Astrocyte (in vitro differentiated cells and primary cell): ENCODE results near the gene COBL. TPM values are rescaled to one million over a fixed set of nuclear protein-coding genes. Genes with fewer than 3 reads are reported as not detected.

Experiments
- DNase-seq: peaks from one replicate; pipeline ENCODE4 v3.0.0-alpha.2; 2010; ENCODE audit warnings: low read depth
- FAIRE-seq: peaks from 2 replicates; lab custom pipeline; 2011; peaks lifted over from hg19 to GRCh38; lab: Jason Lieb, UNC
- H2AFZ ChIP-seq: 2 replicates; pipeline ENCODE4 v1.6.0; 2012; ENCODE audit warnings: low read depth, low read length, inconsistent platforms
- H3K27ac ChIP-seq: 2 replicates; pipeline ENCODE4 v1.5.1; 2011; ENCODE audit warnings: low read depth, low read length, inconsistent platforms
- H3K27me3 ChIP-seq: 2 replicates; pipeline ENCODE4 v1.6.0; 2011; ENCODE audit warnings: low read length, inconsistent platforms; ENCODE audit not compliant: insufficient read depth
- H3K36me3 ChIP-seq: 2 replicates; pipeline ENCODE4 v1.5.1; 2011; ENCODE audit warnings: low read length, inconsistent platforms; ENCODE audit not compliant: insufficient read depth
- H3K4me1 ChIP-seq: 2 replicates; pipeline ENCODE4 v1.5.1; 2011; ENCODE audit warnings: low read length, inconsistent platforms; ENCODE audit not compliant: insufficient read depth
- H3K4me2 ChIP-seq: 2 replicates; pipeline ENCODE4 v1.6.0; 2012; ENCODE audit warnings: low read length, inconsistent platforms
- H3K4me3 ChIP-seq: 2 replicates; pipeline ENCODE4 v1.5.1; 2011; ENCODE audit warnings: low read depth, mild to moderate bottlenecking, low read length, inconsistent platforms; ENCODE audit not compliant: insufficient read depth
- H3K79me2 ChIP-seq: 2 replicates; pipeline ENCODE4 v1.6.0; 2012; ENCODE audit warnings: mild to moderate bottlenecking, low read length, inconsistent platforms; ENCODE audit not compliant: insufficient read depth
- H3K9ac ChIP-seq: 2 replicates; pipeline ENCODE4 v1.6.0; 2012; ENCODE audit warnings: mild to moderate bottlenecking, low read length, inconsistent platforms
- H3K9me3 ChIP-seq: 2 replicates; pipeline ENCODE4 v1.5.1; 2012; ENCODE audit warnings: low read depth, mild to moderate bottlenecking, low read length, inconsistent platforms; ENCODE audit not compliant: insufficient read depth
- H4K20me1 ChIP-seq: 2 replicates; pipeline ENCODE4 v1.6.0; 2012; ENCODE audit warnings: low read length, inconsistent platforms; ENCODE audit not compliant: insufficient read depth
- H3K27ac Mint-ChIP-seq: one replicate; pipeline ENCODE4 v1.8.0; 2021; ENCODE audit warnings: mild to moderate bottlenecking, mixed read lengths; ENCODE audit not compliant: unreplicated experiment
- H3K27me3 Mint-ChIP-seq: one replicate; pipeline ENCODE4 v1.8.0; 2021; ENCODE audit warnings: low read depth, mixed read lengths; ENCODE audit not compliant: unreplicated experiment
- H3K36me3 Mint-ChIP-seq: one replicate; pipeline ENCODE4 v1.8.0; 2021; ENCODE audit warnings: low read depth, mixed read lengths; ENCODE audit not compliant: unreplicated experiment
- H3K4me1 Mint-ChIP-seq: one replicate; pipeline ENCODE4 v1.8.0; 2021; ENCODE audit warnings: low read depth, mixed read lengths; ENCODE audit not compliant: unreplicated experiment
- H3K4me3 Mint-ChIP-seq: one replicate; pipeline ENCODE4 v1.8.0; 2021; ENCODE audit warnings: mild to moderate bottlenecking, moderate library complexity, mixed read lengths; ENCODE audit not compliant: unreplicated experiment
- H3K9me3 Mint-ChIP-seq: one replicate; pipeline ENCODE4 v1.8.0; 2021; ENCODE audit warnings: mild to moderate bottlenecking, mixed read lengths; ENCODE audit not compliant: unreplicated experiment
- EZH2 ChIP-seq: IDR thresholded peaks from 2 replicates; pipeline ENCODE4 v1.6.1; 2012; ENCODE audit warnings: mild to moderate bottlenecking, low read length, inconsistent platforms; ENCODE audit not compliant: insufficient read depth
- total RNA-seq: library from RNA; stranded (reverse); gene quantifications from 2 replicates; pipeline ENCODE4 v1.2.1, GENCODE V29; 2021
- TF ChIP-seq, protein P1 (sequence below): IDR thresholded peaks from 2 replicates; pipeline ENCODE4 v1.5.1; 2011; ENCODE audit warnings: low read depth, mild to moderate bottlenecking, inconsistent platforms, low read length, moderate library complexity; ENCODE audit not compliant: insufficient read depth

COBL gene
- total RNA-seq, 1 donor from 2014 or later = 6.4 TPM

DNA sequence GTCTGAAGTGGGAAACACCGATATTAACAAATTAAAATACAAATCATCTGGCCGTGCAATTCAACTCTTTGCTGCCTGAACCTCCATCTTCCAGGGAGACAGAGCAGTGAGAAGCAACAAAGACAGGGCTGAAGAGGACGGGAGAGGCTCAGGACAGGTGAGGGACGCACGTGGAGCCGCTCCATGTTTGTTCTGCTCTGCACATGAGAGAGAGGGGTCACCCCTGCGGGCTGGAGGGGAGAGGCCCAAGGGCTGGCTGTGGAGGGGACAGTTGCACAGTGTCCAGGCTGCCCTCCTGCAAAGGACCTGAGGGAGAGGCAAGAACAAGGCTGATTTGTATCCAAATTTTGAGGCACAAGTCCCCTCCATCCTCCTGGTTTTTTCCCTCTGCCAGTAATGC lies 41.7 kb downstream of the COBL start:
- peaks cover 2% of the 10 kb centered on the region for H3K4me1 Mint-ChIP-seq
- Histone ChIP-seq H3K9ac (no peak overlapping the region), H3K9me3 (no peaks in the 10 kb centered on the region), H3K4me1 (no peaks in the 10 kb centered on the region), H3K79me2 (no peaks in the 10 kb centered on the region), H2AFZ (no peak overlapping the region), H3K27me3 (no peaks in the 10 kb centered on the region), H4K20me1 (no peaks in the 10 kb centered on the region), H3K27ac (no peak overlapping the region), H3K4me3 (no peak overlapping the region), H3K36me3 (no peaks in the 10 kb centered on the region), H3K4me2 (no peak overlapping the region)
- H3K27ac Mint-ChIP-seq = no peak overlapping the region
- no peak for DNase-seq
- no peak for TF ChIP-seq EZH2
- TF ChIP-seq, protein P1, sequence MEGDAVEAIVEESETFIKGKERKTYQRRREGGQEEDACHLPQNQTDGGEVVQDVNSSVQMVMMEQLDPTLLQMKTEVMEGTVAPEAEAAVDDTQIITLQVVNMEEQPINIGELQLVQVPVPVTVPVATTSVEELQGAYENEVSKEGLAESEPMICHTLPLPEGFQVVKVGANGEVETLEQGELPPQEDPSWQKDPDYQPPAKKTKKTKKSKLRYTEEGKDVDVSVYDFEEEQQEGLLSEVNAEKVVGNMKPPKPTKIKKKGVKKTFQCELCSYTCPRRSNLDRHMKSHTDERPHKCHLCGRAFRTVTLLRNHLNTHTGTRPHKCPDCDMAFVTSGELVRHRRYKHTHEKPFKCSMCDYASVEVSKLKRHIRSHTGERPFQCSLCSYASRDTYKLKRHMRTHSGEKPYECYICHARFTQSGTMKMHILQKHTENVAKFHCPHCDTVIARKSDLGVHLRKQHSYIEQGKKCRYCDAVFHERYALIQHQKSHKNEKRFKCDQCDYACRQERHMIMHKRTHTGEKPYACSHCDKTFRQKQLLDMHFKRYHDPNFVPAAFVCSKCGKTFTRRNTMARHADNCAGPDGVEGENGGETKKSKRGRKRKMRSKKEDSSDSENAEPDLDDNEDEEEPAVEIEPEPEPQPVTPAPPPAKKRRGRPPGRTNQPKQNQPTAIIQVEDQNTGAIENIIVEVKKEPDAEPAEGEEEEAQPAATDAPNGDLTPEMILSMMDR = no peak
- H3K36me3 Mint-ChIP-seq = no peaks in the 10 kb centered on the region
- H3K4me3 Mint-ChIP-seq = no peak overlapping the region
- FAIRE-seq = no peak
- H3K27me3 Mint-ChIP-seq = no peaks in the 10 kb centered on the region
- H3K9me3 Mint-ChIP-seq = no peaks in the 10 kb centered on the region

DNA sequence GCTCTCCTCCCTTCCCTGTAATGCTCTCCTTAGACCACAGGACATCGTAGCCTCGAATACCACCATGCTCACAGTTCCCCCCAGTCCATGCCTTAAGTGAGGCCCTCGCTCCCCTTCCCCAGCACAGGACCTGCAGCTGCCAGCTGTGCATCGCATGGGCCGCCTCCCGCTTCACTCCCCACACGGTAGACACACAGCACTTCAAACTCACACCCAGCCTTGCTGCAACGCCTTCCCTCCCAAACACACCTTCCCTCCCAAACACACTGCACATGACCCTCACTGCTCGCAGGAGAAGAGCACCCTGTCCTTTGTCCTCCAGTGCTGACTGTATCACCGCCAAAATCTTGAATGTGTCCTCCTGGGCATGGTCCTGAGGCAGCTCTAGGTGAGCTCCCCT lies 42.6 kb downstream of the COBL start:
- Histone ChIP-seq H2AFZ (no peak overlapping the region), H3K4me3 (no peak overlapping the region), H3K9me3 (no peaks in the 10 kb centered on the region), H3K36me3 (no peaks in the 10 kb centered on the region), H3K9ac (no peak overlapping the region), H3K4me1 (no peaks in the 10 kb centered on the region), H3K4me2 (no peak overlapping the region), H3K27ac (no peak overlapping the region), H4K20me1 (no peaks in the 10 kb centered on the region), H3K27me3 (no peaks in the 10 kb centered on the region), H3K79me2 (no peaks in the 10 kb centered on the region)
- FAIRE-seq = no peak
- TF ChIP-seq, protein P1 = no peak
- TF ChIP-seq EZH2 = no peak
- no peak for DNase-seq
- no peaks in the 10 kb centered on the region for H3K36me3 Mint-ChIP-seq
- no peaks in the 10 kb centered on the region for H3K9me3 Mint-ChIP-seq
- no peak overlapping the region for H3K4me3 Mint-ChIP-seq
- H3K27me3 Mint-ChIP-seq = no peaks in the 10 kb centered on the region
- peaks cover 2% of the 10 kb centered on the region for H3K4me1 Mint-ChIP-seq
- no peak overlapping the region for H3K27ac Mint-ChIP-seq

DNA sequence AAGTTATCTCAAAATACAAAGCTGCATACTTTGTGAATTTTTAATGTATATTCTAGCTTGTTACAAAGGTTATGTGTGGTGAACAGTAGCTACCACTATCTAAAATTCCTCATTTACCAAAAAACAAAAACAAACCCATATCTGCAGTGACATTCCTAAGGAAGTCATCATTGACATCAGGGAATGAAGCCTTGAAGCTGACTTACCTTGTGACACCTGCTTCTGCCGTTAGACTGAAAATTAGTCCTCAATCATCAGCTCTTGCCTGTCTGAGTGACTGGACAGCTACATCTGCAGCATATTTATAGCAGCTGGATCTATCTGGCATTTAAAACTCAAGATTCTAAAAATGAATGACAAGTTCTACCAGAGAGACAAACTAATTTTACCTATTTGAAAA lies 43.2 kb downstream of the COBL start:
- Histone ChIP-seq H3K36me3 (no peaks in the 10 kb centered on the region), H3K4me2 (no peak overlapping the region), H2AFZ (no peak overlapping the region), H3K9me3 (no peaks in the 10 kb centered on the region), H3K27me3 (no peaks in the 10 kb centered on the region), H3K27ac (no peak overlapping the region), H3K4me3 (no peak overlapping the region), H3K79me2 (no peaks in the 10 kb centered on the region), H4K20me1 (no peaks in the 10 kb centered on the region), H3K9ac (no peak overlapping the region), H3K4me1 (no peaks in the 10 kb centered on the region)
- H3K27ac Mint-ChIP-seq = no peak overlapping the region
- no peaks in the 10 kb centered on the region for H3K36me3 Mint-ChIP-seq
- no peaks in the 10 kb centered on the region for H3K9me3 Mint-ChIP-seq
- no peak overlapping the region for H3K4me3 Mint-ChIP-seq
- no peaks in the 10 kb centered on the region for H3K27me3 Mint-ChIP-seq
- no peak for TF ChIP-seq EZH2
- TF ChIP-seq, protein P1 = no peak
- DNase-seq (no peak), FAIRE-seq (no peak)
- no peaks in the 10 kb centered on the region for H3K4me1 Mint-ChIP-seq
